HEK293 (cell line): ENCODE results near the gene BSDC1.

Source experiments
- ZNF121 ChIP-seq: fragments of 450-650 bp; formaldehyde crosslinking; IDR thresholded peaks from 2 replicates; pipeline ENCODE4 v1.5.1; 2016; ENCODE audit warnings: missing biosample characterization, missing genetic modification characterization
- TF ChIP-seq, protein P1 (sequence below): fragments of 450-650 bp; formaldehyde crosslinking; IDR thresholded peaks from 2 replicates; pipeline ENCODE4 v1.5.1; 2017; ENCODE audit warnings: missing biosample characterization, missing genetic modification characterization
- TF ChIP-seq, protein P2 (sequence below): fragments of 450-650 bp; formaldehyde crosslinking; conservative IDR thresholded peaks from 2 replicates; pipeline ENCODE4 v1.5.1; 2016; ENCODE audit warnings: low read depth, missing biosample characterization, missing genetic modification characterization

DNA sequence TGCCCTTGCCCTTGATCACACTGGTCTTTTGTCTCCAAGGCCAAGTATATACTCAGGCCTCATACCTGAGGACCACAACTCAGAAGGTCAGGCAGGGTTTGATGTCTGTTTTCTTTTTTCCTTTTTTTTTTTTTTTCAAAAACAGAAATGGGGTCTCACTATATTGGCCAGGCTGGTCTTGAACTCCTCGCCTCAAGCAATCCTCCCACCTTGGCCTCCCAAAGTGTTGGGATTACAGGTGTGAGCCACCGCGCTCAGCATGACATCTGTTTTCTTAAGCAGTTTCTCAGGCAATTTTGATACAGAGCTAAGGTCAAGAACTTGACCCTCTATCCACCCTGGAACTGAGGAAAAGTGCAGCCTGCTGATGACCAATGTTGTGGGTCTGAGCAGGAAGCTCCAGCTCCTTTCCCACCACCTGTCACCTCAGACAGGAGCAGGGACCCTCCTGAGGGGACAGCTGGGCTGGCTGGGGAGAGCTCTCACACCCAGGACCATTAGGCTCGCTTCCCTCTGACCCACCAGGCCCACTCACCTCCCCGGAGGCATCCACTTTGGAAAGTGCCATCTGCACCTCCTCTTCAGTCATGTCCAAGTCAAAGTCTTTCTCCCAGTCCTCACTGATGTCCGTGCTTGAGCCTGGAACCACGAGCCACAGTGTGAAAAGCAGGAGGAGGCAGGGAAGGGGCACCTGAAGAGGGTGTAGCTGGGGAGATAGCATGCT is 26.2 kb downstream of the BSDC1 start:
- TF ChIP-seq, protein P1, sequence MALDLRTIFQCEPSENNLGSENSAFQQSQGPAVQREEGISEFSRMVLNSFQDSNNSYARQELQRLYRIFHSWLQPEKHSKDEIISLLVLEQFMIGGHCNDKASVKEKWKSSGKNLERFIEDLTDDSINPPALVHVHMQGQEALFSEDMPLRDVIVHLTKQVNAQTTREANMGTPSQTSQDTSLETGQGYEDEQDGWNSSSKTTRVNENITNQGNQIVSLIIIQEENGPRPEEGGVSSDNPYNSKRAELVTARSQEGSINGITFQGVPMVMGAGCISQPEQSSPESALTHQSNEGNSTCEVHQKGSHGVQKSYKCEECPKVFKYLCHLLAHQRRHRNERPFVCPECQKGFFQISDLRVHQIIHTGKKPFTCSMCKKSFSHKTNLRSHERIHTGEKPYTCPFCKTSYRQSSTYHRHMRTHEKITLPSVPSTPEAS (tag by site-specific recombination) = no peak
- TF ChIP-seq, protein P2, sequence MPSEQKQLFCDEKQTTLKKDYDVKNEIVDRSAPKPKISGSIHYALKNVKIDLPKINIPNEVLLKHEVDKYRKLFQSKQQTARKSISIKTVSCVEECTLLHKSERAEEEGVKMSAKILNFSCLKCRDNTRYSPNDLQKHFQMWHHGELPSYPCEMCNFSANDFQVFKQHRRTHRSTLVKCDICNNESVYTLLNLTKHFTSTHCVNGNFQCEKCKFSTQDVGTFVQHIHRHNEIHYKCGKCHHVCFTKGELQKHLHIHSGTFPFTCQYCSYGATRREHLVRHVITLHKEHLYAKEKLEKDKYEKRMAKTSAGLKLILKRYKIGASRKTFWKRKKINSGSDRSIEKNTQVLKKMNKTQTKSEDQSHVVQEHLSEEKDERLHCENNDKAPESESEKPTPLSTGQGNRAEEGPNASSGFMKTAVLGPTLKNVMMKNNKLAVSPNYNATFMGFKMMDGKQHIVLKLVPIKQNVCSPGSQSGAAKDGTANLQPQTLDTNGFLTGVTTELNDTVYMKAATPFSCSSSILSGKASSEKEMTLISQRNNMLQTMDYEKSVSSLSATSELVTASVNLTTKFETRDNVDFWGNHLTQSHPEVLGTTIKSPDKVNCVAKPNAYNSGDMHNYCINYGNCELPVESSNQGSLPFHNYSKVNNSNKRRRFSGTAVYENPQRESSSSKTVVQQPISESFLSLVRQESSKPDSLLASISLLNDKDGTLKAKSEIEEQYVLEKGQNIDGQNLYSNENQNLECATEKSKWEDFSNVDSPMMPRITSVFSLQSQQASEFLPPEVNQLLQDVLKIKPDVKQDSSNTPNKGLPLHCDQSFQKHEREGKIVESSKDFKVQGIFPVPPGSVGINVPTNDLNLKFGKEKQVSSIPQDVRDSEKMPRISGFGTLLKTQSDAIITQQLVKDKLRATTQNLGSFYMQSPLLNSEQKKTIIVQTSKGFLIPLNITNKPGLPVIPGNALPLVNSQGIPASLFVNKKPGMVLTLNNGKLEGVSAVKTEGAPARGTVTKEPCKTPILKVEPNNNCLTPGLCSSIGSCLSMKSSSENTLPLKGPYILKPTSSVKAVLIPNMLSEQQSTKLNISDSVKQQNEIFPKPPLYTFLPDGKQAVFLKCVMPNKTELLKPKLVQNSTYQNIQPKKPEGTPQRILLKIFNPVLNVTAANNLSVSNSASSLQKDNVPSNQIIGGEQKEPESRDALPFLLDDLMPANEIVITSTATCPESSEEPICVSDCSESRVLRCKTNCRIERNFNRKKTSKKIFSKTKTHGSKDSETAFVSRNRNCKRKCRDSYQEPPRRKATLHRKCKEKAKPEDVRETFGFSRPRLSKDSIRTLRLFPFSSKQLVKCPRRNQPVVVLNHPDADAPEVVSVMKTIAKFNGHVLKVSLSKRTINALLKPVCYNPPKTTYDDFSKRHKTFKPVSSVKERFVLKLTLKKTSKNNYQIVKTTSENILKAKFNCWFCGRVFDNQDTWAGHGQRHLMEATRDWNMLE (tag by site-specific recombination) = no peak
- peak; percentile 89 for TF ChIP-seq ZNF121
